Measurements from ENCODE around the gene TMEM203.
A peak's percentile ranks its signal among the peaks of the same experiment; 100 is the strongest.

TMEM203 gene

DNA sequence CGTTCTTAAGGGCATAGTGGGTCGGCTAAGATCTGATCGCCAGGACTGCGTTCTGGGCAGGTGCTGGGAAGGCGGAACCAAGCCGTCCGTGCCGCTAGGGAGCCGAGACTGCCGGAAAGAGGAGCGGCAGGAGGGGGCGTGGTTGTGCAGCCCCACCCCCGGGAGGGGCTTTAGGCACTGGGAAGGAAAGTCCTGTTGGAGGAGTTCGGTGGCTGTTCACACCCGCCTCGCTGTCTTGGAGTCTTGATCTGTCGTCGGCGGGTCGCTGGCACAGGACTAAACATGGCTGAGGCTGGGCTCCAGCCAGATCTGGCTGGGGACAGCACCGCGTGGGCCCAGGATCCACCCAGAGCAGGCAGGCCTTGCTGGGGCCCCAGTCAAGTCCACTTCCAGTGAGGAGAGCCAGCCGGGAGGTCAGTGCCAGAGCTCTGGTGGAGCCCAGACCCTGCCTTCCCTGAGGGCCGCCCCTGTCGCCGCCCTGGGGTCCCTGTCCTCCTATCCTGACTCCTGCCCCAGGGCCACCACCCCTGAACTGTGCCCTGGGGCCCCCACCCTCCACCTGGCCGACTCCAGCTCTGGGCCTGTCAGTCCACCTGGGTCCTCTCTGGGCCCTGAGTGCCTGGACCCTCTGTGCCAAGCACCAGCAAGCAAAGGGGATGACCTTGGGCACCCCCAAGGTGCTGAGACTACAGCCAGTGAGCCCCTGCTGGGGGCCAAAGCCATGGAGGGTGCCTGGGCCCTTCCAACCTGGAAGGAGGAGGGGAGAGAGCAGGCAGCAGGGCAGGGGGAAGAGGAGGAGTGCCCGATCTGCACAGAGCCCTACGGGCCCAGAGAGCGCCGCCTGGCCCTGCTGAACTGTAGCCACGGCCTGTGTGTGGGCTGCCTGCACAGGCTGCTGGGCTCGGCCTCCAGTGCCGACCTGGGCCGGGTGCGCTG, 12.1 kb upstream of the TMEM203 start:
- DNase-seq (ENCODE audit: low read depth): no peak

DNA sequence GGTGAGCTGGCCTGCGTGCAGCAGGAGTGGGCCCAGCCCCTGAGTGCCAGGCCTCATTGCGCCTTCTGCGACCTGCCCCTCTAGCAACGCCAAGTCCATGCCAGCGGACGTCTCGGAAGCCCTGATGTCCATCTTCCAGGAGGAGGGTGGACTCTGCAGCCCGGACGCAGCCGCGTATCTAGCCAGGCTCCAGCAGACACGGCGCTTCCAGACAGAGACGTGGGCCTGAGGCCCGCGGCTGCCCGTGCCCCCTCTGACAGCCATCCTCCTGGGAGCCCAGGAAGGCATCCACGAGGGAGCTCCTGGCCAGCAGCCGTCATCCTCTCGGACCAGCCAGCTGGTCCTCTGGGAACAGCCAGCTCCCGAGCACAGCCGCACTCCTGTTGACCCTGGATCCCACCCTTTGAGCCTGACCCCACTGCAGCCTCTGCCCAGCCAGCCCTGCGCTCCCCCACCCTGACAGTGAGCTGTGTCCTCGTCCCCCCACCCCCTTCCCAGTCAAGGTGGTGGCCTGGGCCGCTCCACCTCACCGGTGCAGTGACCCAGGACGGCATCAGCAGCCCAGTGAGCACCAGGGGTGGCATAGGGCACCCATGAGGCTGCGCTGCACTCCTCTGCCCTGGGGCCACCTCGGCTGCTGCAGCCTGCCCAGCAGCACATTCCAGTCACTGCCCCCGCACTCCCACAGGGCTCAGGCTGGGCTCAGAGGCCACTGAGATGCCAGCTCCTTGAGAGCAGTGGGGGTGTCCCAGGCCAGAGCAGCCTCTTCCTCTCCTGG, 10.9 kb upstream of the TMEM203 start:
- DNase-seq (ENCODE audit: low read depth): no peak

DNA sequence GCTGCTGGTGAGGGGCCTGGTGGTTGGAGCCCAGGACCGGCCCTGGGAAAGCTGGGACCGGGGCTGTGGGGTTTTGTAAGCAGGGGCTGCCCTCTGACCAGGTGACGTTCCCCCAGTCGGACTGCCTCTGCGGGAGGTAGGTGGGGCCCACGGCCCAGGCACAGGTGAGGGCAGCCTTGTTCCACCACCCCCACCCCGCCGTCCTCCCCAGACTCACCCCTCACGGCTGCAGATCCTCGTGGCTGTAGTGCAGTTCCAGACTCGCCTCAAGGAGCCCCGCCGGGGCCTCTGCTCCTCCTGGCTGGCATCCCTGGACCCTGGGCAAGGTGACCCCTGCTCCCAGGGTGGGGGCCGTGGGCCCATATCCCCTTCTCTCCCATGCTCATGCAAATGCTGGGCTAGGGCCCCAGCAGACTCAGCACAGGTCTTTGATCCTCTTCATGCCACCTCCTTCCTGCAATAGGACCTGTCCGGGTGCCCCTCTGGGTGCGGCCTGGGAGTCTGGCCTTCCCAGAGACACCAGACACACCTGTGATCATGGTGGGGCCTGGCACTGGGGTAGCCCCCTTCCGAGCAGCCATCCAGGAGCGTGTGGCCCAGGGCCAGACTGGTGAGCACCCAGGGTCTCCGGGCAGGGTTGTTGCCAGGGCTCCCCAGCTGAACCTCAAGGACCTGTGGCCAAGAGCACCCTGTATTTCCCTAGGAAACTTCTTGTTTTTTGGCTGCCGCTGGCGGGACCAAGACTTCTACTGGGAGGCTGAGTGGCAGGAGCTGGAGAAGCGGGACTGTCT, 9.9 kb upstream of the TMEM203 start:
- DNase-seq (ENCODE audit: low read depth): no peak

DNA sequence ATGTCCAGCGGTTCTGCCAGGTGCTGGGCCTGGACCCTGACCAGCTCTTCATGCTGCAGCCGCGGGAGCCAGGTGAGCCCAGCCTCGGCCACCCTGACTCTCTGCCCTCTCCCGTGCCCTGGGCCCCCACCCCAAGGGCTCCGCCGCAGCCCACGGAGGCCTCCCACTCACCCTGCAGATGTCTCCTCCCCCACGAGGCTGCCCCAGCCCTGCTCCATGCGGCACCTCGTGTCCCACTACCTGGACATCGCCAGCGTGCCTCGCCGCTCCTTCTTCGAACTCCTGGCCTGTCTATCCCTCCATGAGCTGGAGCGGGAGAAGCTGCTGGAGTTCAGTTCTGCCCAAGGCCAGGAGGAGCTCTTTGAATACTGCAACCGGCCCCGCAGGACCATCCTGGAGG, 9.2 kb upstream of the TMEM203 start:
- DNase-seq (ENCODE audit: low read depth): no peak

DNA sequence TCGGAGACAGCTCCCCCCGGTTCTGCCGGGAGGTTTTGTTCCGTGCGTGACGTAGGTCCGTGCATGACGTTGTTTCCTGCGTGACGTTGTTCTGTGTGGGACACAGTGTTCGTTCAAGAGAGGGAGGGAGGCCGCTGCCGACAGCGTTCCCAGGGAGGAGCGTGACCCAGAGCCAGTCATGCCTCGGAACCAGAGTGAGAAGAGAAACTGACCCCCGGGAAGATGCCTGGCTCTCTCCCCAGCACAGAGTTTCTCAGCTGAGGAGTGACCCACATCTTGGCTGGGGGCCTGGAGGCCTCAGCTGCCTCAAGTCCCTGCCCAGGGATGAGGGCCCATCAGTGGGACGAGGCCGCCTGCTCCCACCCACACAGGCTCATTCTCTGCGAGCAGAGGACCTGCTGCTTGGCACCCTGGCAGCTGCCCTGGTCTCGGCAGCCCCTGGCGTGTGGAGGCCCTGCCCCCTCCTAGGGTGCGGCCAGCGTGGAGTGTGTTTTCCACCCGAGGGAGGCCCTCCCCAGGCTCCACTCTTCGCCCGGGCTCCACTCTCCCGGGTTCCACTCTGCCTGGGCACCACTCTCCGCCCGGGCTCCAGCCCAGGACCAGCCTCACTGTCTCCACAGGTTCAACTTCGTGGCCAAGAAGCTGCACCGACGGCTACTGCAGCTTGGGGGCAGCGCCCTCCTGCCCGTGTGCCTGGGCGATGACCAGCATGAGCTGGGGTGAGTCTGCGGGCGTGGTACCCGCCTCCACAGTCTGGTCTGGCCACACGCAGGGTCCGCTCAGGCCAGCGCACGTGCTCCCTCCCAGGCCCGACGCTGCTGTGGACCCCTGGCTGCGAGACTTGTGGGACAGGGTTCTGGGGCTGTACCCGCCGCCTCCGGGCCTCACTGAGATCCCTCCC, 8.0 kb upstream of the TMEM203 start:
- no peak for DNase-seq (ENCODE audit: low read depth)

DNA sequence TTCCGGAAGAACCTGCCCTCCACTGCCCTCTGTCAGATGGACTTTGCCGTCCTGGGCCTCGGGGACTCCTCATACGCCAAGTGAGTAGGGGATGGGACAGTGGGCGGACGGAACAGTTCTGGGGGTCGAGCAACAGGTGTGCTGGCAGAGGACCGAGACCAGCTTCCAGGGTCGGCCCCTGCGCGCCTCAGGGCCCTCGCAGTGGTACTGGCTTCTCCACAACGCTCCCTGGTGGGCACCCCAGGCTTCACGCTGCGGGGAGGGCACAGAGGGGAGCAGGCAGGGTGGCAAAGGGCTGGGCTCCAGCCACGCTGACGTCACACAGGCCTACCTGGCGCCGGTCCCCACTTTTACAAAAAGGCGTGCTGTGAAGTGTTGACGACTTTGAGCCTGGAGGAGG, 7.1 kb upstream of the TMEM203 start:
- DNase-seq (ENCODE audit: low read depth): no peak

DNA sequence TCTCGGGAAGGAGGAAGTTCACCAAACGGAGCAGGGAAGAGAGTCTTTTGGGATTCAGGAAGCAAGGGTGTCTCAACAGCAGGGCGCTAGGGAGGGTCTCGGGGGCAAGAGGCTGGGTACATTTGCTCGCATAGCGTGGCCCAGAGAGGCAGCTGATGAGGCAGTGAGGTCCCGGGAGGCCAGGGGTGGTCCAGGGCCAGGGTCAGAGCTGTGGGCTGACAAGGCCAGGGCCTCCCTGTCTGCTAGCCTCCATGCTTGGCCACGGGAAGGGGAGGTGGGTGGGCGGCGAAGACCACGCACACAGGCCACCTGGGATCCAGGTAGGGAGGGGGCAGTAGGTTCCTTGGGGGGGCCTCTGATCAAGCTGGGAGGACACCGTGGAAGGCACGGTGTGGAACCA, 6.1 kb upstream of the TMEM203 start:
- DNase-seq (ENCODE audit: low read depth): no peak

DNA sequence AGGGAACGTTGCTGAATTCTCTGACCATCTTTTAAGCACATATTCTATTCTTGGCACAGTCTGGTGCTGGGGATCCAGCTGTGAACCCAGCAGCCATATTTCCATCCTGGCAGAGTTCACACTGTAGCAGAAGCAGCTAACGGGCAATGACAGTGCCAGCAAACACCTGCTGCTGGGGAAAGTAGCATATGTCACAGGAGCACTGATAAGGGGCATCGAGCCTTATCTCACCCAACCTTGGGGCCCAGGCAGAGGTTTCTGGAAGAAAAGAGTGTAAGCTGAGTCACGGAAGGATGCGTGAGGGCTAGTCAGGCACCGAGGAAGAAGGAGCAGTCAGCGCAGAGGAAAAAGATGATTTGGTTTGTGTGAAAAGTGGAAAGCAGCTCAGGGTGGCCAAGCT, 1.2 kb upstream of the TMEM203 start:
- DNase-seq (ENCODE audit: low read depth): no peak

DNA sequence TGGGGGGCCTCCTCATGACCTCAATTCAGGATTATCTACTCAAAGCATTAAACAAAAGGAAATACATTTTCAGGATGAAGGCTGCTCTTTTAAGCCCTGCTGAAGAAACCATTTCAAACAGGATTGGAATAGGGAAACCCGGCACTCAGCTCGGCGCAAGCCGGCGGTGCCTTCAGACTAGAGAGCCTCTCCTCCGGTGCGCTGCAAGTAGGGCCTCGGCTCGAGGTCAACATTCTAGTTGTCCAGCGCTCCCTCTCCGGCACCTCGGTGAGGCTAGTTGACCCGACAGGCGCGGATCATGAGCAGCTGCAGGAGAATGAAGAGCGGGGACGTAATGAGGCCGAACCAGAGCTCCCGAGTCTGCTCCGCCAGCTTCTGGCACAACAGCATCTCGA, 720 bp downstream of the TMEM203 start:
- no peak for DNase-seq (ENCODE audit: low read depth)

DNA sequence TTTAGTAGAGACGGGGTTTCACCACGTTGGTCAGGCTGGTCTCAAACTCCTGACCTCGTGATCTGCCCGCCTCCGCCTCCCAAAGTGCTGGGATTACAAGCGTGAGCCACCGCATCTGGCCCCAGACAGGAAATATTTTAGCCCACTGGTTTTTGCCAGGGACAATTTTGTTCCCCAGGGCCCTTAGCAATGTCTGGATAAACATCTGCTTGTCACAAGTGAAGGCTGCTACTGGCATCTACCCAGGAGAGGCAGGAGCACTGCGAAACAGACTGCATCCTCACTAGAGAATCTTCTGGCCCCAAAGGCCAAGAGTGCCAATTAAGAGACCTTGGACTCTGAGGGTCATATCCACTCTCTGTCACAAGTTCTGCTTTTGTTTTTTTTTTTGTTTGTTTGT, 2.5 kb downstream of the TMEM203 start:
- no peak for DNase-seq (ENCODE audit: low read depth)

DNA sequence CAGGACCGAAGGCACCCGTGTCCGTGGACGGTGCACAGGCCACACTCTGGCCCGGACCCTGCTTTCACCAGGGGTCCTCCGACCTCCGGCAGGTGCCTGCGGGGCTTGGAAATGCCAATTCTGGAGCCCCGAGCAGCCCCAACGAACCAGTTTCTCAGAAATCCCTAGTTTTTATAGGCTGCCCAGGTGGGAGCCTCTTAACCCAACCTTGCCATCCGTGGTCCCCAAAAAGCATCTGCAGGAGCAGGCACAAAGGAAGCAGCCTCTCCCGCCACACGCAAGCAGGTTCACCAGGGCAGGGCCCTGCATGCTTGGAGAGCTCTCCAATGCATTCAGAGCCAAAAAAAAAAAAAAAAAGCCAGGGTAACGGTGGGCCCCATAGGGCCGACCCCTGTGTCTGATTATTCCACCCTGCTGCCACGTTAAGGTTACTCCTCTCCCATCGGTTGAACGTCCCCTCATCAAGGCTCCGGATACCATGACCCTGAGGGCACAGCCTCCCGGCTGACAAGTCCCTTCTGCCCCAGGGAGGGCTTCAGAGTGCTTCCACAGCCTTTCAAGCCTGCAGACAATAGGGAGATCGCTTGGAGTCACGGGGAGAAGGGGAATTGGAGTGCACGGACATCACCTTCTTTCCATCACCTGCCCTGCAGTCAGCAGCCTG, 4.1 kb downstream of the TMEM203 start:
- DNase-seq (ENCODE audit: low read depth): no peak

DNA sequence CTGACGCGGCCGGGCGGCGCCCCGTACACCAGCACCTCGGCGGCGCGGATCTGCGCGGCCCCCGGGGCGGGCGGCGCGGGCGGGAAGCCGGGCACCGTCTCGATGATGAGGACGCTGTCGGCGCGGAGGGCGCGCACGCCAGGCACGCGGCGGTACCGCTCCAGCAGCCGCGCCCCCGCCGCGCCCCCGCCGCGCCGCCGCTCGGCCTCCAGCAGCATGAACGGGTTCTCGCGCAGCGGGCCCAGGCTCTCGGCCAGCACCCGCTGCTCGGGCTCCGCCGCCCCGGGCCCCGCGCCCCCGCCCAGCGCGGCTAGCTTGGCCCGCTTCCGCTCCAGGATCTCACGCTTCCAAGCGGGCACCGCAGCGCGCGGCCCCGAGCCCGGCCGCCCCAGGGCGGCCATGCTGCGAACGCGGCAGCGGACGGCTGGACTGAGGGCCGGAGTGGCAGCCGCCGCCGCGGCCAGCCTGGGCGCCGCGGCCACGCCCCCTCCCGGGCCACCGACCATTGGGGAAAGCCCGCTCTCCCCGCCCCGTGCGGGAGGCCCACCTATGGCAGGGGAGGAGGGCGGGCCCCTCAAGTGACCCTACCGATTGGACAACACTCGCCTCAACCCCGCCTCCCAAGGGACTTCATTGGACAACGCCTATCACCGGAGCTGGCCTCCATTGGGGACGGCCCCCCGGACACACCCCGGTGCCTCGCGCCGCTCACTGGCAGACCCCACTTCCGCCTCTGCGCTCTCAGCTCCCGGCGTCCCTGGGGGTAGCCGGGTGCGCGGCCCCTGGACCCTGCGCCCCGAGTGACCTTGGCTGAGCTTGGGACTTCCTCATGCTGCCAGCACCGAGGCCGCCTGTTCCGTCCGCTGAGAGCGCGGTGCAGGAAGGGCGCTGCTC, 4.9 kb downstream of the TMEM203 start, which contains the start of gene TPRN:
Gene TPRN (minus strand): TSS at position 431 of the 894 bp plus-strand sequence. CDS start 30 bp downstream, at position 401.
- DNase-seq (ENCODE audit: low read depth): peak; percentile 99

DNA sequence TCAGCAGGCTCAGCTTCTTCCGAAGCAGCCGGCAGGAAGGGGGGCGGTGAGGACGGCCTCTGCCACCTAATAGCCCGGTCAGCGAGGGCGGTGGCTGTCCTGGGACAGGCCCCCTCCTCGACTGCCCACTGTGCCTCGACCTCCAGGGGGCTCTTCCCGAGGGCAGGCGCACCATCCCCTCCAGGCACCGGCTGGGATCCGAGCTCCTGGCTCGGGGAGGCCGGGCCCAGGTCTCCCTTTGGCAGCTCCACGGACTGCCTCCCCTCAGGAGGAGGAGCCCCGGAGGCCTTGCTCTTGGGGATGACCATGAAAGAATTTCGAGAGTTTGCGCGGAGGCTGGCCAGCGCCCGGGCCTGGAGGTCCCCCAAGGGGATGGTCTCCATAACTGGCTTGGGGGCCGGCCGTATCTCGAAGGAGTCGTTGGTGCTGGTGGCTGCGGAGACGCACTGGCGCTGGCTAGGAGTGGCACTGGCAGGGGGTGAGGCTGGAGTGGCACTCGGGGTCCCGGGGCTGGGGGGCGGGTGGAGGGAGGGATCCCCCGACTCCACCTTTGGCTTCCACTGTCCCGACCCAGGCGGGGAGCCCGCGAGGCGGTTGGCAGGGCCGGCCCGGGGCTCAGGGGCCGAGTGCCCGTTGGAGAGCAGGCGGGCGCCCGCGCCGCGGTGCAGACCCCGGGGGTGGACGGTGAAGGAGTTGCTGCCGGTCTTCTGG, 5.9 kb downstream of the TMEM203 start:
- DNase-seq (ENCODE audit: low read depth): no peak

DNA sequence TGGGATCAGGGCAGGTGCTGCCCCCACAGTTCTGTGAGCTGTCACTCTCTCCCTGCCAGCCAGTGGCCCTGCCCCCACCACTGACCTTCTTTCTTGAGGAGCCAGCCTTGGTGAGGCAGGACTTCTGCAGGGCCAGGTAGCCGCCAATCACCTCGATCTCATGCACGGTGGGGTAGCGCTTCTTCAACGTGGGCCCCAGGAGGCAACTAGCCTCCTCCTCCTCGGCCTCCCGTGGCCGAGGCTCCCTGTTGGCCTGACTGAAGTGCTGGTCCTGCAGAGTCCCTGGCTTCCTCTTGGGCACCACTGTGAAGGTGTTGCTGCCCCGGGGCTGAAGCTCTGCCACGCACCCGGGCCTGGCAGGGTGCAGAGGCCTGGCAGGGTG, 6.6 kb downstream of the TMEM203 start:
- DNase-seq (ENCODE audit: low read depth): no peak

DNA sequence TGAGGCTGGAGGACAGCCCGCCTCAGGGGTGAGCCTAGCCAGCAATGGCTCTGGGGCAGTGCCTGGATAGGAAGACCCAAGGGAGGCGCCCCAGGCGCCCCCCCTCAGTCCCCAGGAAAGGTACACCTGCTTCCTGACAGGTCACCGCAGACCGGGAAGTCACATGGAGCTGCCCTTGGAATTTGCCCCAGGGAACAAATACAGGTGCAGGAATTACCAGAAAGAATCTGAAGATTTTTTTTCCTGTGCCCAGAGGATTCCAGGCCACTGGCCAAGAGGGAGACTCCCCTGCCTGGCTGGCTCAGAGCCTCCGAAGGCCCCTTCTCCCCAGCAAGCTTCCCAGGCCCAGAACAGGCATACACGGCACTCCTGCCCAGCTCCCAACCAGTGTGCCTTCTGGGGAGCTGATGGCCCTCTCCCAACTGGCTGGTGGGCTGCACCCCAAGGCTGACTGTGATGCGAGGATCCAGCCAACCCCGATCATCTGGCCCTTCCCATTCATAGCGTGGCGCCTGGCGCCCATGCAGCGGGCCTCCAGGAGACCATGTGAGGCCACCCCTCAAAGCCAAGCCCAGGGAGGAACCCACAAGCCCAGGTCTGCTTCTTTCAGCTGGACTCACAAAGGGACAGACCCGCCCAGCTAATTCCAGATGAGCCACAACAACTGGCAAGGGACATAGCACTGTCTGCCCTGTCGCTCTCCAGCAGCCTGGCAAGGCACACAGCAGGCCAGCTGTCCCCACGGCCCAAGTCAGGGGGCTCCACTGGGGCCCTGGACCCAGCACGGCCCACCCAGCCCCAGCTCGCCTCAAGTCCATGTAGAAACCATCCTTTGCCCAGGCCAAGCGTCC, 7.2 kb downstream of the TMEM203 start:
- DNase-seq (ENCODE audit: low read depth): no peak

DNA sequence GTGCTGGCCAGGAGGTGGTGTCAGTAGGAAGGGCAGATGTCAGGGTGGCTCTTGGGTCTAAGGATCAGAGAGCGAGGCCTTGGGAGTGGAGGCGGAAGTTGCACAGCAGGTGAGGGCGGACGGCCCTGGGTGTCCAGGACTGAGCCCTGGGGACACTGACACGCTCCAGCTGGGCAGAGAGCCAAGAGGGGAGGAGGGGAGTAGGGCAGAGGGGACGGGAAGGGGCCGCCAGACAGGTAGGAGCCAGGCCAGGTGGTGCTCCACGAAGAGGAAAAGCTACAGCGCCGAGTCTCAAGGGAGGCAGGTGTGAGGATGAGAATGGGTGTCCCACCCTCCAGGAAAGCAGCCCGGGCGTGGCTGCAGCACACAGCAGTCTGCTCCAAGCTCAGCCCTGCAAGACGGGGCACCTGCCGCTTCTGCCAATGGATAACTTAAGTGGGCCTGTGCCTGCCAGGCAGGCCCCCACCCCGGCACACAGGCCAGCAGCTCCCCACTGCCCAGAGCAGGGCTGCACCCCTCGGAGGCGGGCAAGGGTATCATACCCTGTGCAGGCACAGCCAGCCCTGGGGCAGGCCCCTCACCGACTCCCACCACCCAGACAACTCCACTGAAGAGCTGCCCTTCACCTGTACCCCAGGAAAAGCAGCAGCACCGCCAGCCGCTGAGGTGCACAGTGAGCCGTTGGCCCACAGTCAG, 9.8 kb downstream of the TMEM203 start:
- no peak for DNase-seq (ENCODE audit: low read depth)

DNA sequence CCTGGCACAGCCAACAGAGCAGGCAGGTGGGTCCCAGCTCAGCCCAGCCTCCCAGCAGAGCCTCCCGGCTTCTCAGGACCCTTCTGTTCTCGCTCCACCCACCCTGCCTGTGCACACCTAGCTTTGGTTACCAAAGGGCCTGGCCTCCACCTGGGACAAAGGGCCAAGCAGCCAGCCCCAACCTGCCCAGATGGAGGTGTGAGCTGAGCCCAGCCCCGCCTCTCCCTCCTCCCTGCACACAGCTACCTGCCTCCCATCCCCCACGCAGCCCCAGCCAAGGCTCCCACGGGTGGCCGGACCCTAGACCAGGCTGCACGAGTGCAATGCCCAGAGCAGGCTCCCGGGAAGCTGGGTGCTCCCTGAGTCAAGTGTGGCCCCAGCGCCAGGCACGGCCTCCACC, 10.5 kb downstream of the TMEM203 start:
- no peak for DNase-seq (ENCODE audit: low read depth)

DNA sequence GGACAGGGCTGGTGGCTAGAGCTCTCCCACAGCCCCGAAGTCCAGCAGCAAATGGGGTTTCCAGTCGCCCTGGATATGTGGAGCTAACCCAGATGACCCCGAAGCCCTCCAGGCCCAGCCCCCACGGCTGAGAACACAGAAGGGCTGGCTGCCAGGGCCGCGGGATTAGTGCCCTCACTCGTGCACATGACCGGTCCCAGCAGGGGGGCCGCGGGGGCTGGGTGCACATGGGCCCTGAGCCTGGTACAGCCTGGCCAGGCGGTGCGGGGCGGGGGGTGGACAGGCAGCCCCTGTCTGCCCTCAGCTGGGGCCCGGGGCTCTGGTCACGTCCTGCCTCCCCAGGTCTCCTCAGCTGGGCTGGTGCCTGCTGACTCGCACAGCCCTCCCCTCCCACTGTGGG, 11.1 kb downstream of the TMEM203 start:
- DNase-seq (ENCODE audit: low read depth): no peak

Data from CMK (cell line).